AG04449 (cell line): Measurements from ENCODE around the gene WDFY4.
"Not testable (repeated sequence)": the region's sequence is repeated elsewhere in the genome, so short reads cannot be mapped to it uniquely, and the experiment has no call there.

Experiments used
- CTCF ChIA-PET: fragments of 350-600 bp; formaldehyde crosslinking; extraction: SDS; loops from one replicate; lab custom pipeline; 2021; ENCODE audit warnings: antibody characterized with exemption; lab: Yijun Ruan, JAX
- POLR2A ChIA-PET: fragments of 400-600, 350-600 bp; formaldehyde crosslinking; extraction: SDS; loops from one replicate; lab custom pipeline; 2020; ENCODE audit warnings: antibody characterized with exemption, inconsistent platforms; lab: Yijun Ruan, JAX
- DNase-seq: peaks from one replicate; pipeline ENCODE4 v3.0.0-alpha.2; 2010; ENCODE audit warnings: low read depth, low spot score
- H3K4me3 ChIP-seq: 2 replicates; pipeline ENCODE4 v1.5.1; 2011; ENCODE audit warnings: low read depth, mild to moderate bottlenecking, control low read depth, low read length
- CTCF ChIP-seq: IDR thresholded peaks from one replicate; pipeline ENCODE4 v1.5.1; 2011; ENCODE audit warnings: mild to moderate bottlenecking, moderate library complexity, low read length, control low read depth, inconsistent platforms; ENCODE audit not compliant: insufficient read depth; ENCODE audit errors: missing control alignments

The WDFY4 gene

GRCh38 chr10:48638739-48639527 is 45.7 kb upstream of the WDFY4 start:
- CTCF ChIA-PET, result interaction anchor here (0.8 to 3.9 kb wide), 6 partner anchors 13 to 88 kb away, joined by 3 to 37 read pairs (median 6); no protein-coding TSS in a partner anchor
- POLR2A ChIA-PET, result interaction anchor here (1.1 kb wide), 1 partner anchor 32 kb away, joined by 3 read pairs; no protein-coding TSS in a partner anchor
- no peak for DNase-seq
- H3K4me3 ChIP-seq, result no peak overlapping the region
- no peak for TF ChIP-seq CTCF

GRCh38 chr10:48639632-48640031 is 45.0 kb upstream of the WDFY4 start:
- DNase-seq, result no peak
- no peak for TF ChIP-seq CTCF
- ChIA-PET CTCF (interaction anchor here (1.0 to 3.9 kb wide), 5 partner anchors 17 to 91 kb away, joined by 3 to 37 read pairs (median 5); no protein-coding TSS in a partner anchor), POLR2A (interaction anchor here (1.1 kb wide), 1 partner anchor 33 kb away, joined by 3 read pairs; no protein-coding TSS in a partner anchor)
- H3K4me3 ChIP-seq, result no peak overlapping the region

GRCh38 chr10:48640326-48640725 is 44.3 kb upstream of the WDFY4 start:
- CTCF ChIA-PET, result interaction anchor here (1.0 to 3.9 kb wide), 2 partner anchors 16 to 91 kb away, joined by 3 to 37 read pairs; no protein-coding TSS in a partner anchor
- POLR2A ChIA-PET, result no interaction called here
- DNase-seq, result no peak
- no peak overlapping the region for H3K4me3 ChIP-seq
- no peak for TF ChIP-seq CTCF

GRCh38 chr10:48641099-48641690 is 43.5 kb upstream of the WDFY4 start:
- POLR2A ChIA-PET, DNase-seq, H3K4me3 ChIP-seq: not testable (repeated sequence)
- CTCF ChIA-PET, result interaction anchor here (3.9 kb wide), 1 partner anchor 15 kb away, joined by 37 read pairs; no protein-coding TSS in a partner anchor

- DNase-seq, result no peak
- ChIA-PET POLR2A (no interaction called here), CTCF (interaction anchor here (2.5 kb wide), 1 partner anchor 11 kb away, joined by 30 read pairs; no protein-coding TSS in a partner anchor)
- no peak for TF ChIP-seq CTCF
- no peak overlapping the region for H3K4me3 ChIP-seq
These were observed 39.1 kb upstream of the WDFY4 start for GRCh38 chr10:48645600-48645999.

GRCh38 chr10:48647073-48647472 is 37.6 kb upstream of the WDFY4 start:
- POLR2A ChIA-PET, H3K4me3 ChIP-seq, DNase-seq: not testable (repeated sequence)
- CTCF ChIA-PET, result interaction anchor here (3.6 to 15.6 kb wide), 2 partner anchors 10 to 99 kb away, joined by 50 to 1051 read pairs; no protein-coding TSS in a partner anchor
